Measurements from ENCODE around the gene ACTN1.

GRCh38 chr14:68965261-68965761 is 13.8 kb downstream of the ACTN1 start:
- TF ChIP-seq GATA2 (IDR thresholded peaks at IDR 0.05; ENCODE audit: low read depth, low read length), result no peak
- TF ChIP-seq GATA3 (IDR thresholded peaks at IDR 0.05; ENCODE audit: low read depth, low read length), result no peak

Measured in SH-SY5Y (cell line).